HG02623 (cell line): ENCODE data around the gene GORAB.

Source experiments
- ATAC-seq: cut with Tn5 transposase; IDR thresholded peaks from one replicate; pipeline ENCODE4 v1.9.1; 2021; ENCODE audit warnings: moderate library complexity; ENCODE audit not compliant: unreplicated experiment

Gene GORAB, protein sequence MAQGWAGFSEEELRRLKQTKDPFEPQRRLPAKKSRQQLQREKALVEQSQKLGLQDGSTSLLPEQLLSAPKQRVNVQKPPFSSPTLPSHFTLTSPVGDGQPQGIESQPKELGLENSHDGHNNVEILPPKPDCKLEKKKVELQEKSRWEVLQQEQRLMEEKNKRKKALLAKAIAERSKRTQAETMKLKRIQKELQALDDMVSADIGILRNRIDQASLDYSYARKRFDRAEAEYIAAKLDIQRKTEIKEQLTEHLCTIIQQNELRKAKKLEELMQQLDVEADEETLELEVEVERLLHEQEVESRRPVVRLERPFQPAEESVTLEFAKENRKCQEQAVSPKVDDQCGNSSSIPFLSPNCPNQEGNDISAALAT

DNA sequence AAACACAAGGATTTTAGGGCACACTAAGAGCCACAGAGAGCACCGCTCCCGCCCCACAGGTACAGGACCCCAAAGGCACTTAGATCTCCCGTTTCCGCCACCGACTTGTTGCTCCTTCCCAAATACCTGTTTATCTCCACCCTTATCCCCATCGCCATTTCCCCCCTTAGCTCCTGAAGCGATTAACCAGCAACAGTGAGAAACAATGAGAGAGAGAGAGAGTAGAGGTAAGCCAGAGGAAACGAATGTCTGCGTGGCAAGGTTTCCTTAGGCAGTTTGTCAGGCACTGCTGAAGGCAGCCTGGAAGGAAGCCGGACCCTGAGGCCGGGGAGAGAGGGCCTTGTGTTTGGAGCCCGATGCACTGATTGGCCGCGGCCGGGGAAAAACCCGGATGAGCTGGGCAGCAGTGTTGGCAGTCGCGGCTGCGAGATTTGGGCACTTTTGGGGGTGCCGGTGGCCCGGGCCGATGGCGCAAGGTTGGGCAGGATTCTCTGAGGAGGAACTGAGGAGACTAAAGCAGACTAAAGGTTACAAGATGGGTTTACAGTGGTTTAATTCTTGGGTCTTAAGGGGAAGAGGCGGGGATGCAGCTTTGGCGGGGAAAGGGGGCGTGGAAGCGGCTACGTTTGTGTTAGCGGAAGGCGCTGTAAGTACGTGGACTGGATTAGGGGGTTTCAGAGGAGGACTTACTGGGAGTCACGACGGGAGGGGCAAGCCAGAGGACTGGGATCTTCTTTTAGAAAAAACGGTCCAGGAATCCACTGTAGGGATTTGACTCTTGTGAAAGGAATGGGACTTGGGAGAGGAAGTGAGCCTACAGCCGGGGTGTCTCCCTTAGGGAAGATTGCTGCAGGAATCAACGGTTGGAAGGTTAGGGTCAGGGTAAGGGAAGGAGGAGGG, at the start of gene GORAB:
TSS of gene GORAB (plus strand) at position 409 of the 900 bp plus-strand sequence. CDS start at position 467, 58 bp downstream.
- peak; percentile 98 for ATAC-seq

- no peak for ATAC-seq
Observed at GRCh38 chr1:170483051-170483450, 48.9 kb upstream of the GORAB start.

DNA sequence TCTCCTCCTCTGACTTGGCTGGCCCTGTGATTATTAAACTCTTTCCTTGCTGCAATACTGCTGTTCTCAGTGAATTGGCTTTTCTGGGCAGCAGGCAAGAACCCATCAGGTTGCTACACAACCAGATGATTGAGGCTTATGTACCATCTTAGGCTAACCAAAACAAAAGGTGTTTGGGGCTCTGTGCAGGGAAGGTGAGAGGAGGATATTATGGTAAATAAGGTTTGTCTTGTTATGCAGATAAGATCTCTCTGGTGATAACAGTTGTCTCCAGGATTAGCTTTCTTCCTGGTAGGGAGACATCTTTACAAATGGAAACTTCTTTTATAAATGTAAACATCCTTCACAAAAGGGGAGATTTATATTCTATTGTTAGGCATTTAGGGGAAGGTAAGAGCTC, 44.5 kb upstream of the GORAB start:
- ATAC-seq: no peak

- ATAC-seq: no peak
Observed at GRCh38 chr1:170491291-170491690, 40.7 kb upstream of the GORAB start.

- no peak for ATAC-seq
Observed at GRCh38 chr1:170494369-170494768, 37.6 kb upstream of the GORAB start.

DNA sequence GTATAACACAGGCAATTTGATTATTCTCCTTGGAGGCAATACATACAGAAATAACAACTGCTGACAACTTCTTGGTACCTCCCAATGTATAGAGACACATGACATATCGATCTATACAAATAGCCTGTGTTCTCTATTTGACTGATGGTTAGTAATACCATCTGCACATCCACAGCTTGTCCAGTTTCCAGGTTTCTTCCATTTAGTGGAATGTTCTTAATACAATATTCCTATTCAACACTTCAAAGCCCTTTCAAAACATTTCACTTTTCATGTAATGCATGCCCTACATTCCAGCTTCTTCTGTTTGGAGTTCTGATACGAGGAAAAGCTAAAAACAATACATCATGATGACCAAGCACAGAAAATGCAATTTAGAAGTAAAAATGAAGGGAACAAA, 37.0 kb upstream of the GORAB start:
- ATAC-seq: no peak

DNA sequence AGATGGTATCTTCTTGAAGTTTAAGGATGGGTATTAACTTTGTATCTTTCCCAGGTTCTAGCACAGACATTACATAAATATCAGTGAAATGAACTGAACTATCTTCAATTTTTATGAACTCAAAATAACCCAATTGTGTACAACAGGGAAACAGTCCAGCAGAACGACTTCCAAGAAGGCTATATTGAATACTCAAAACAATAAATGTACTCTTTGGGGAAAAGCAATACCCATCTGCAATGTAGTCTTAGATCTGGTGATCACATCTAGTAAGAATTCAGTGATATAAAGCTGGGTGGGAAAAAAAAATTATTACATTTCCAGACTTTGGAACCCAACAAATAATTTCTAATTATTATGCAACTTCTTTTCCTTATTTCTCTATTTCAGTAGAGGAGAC, 33.1 kb upstream of the GORAB start:
- ATAC-seq: no peak

DNA sequence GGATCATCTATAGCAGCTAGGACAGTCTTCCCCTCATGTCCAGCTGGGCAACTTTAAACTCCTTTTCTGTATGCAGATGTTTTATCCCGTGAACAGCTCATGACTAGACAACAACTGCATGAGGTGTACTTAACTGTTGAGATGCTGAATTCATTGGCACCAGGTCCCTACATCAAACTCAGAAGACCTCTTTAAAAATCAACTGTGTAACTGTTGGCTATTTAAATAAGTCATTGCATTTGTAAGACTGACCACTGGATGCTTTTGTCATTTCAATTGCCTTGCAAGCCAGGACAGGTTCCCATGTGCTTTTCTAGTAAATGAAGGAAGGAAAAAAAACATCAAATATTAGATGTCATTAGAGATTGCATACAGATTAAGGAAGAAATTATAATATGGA, 28.3 kb upstream of the GORAB start:
- no peak for ATAC-seq

GRCh38 chr1:170510163-170510562, 21.8 kb upstream of the GORAB start:
- ATAC-seq: no peak

GRCh38 chr1:170511038-170511437, 20.9 kb upstream of the GORAB start:
- no peak for ATAC-seq

- no peak for ATAC-seq
Observed at GRCh38 chr1:170513138-170513537, 18.8 kb upstream of the GORAB start.

DNA sequence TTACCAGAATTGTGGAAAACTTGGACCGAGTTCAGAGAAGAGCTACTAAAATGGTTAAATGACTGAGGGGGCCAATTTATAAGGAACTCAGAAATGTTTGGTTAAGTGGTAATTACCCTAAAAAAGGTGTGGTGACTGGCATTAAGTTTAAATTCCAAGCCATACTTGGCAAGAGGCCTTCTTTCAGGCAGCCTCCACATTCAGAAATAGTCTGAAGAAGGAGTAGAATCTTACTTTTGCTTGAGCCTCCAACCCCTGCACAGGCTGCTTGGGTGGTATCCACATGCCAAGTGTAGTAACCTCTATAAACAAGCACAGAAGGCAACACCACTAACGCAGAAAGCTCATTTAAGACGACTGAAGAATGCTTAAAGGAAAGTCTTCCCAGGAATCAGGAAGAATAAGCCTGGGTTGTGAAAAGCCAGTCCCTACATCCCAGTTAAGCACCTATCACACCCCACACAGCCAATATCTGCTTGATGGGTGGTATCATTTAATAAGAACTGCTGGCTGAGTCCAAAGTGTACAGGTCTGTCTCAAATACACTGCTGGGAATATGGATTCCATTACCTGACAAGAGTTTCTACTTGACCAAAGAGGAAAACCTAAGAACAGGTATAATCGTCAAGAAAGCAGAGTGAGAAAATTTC, 13.7 kb upstream of the GORAB start:
- no peak for ATAC-seq

DNA sequence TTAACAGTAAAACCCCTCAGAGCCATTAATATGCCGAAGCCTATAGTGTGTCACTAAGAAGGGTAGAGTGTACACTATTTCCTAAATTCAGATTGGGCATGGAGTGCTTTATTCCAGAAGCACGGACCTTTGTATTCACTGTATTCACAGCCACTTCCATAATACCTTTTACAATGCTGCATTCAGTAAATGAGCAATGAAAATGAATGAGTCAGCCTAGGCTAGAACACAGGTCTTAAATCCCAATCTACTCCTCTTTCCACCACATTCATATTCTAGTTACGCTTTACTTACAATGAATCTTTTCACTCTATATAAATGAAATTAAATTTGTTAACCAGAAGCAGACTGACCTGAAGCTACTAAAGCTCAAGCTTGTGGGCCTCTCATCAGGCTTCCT, 13.0 kb upstream of the GORAB start:
- no peak for ATAC-seq

GRCh38 chr1:170520601-170521000, 11.4 kb upstream of the GORAB start:
- ATAC-seq: no peak

DNA sequence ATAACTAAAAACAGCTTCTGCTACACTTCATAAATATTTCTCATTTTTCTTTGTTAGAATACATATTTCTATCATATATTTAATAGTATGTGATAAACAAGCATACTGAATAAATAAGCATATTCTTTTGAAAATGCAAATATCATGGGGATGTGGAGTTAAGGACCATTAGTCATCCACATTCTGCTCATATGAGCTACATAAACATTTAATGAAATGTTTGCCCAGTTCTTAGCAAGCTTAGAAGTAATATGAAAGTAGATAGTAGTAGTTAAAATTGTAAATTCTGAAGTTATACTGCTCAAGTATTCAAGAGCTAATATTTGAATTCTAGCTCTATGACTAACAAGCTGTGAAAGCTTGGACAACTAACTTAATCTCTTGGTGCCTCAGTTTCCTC, 10.1 kb upstream of the GORAB start:
- ATAC-seq: no peak

DNA sequence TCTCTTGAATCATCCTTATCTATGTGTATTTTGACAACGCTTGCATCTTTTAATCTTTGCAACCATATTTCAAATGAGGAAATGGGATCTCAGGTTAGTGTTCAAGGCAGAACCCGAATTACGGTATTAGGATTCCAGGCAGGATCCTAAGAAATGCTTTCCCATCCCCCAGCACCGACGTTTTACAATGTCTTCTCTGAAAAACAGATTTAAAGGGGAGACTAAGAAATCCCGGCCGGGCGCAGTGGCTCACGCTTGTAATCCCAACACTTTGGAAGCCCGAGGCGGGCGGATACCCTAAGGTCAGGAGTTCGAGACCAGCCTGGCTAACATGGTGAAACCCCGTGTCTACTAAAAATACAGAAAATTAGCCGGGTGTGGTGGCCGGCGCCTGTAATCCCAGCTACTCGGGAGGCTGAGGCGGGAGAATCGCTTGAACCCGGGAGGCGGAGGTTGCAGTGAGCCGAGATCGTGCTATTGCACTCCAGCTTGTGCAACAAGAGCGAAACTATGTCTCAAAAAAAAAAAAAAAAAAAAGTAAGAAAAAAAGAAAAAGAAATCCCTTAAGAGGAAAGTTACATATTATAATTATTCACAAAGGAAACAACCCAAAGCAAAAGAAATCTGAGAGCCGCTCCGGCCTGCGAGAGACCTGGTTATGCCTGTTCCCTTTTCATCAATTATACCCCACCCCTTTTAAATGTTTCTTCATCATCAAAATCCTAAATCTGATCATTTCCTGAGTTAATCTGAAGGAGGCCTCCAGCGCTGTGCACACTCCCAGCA, 801 bp upstream of the GORAB start:
- no peak for ATAC-seq

DNA sequence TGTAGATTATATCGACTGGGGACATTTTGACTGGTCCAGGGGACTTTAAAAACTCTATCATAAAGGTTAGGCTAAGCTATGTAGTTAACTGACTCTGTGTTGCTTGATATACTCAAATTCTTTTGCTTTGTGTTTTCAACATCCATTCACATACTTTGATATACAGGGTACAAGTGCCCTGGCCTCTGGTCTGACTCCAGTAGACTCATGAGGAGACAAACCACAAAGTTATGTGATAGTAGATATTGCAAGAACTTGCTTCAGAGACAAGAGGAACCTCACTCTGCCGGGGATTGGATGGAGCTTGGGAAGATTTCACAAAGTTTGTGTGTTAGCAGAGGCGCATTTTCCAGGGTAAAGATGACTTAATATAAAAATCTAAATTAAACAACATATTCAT, 1.3 kb downstream of the GORAB start:
- no peak for ATAC-seq

- ATAC-seq: no peak
Observed at GRCh38 chr1:170534626-170535147, 2.7 kb downstream of the GORAB start.

- no peak for ATAC-seq
Observed at GRCh38 chr1:170535418-170535817, 3.5 kb downstream of the GORAB start.

- no peak for ATAC-seq
Observed at GRCh38 chr1:170536924-170537551, 5.1 kb downstream of the GORAB start.
